ENCODE data around the gene CENPH. TPM values are rescaled to one million over a fixed set of nuclear protein-coding genes. Genes with fewer than 3 reads are reported as not detected.

CENPH gene
- total and polyA plus RNA-seq, 2 of the 13 experiments (the other 11 are each of a cell fraction or from before 2014, with no cell fraction given) = 11.2 to 28.8 TPM

GRCh38 chr5:69217548-69218526, 28.5 kb downstream of the CENPH start (continued):
- TF ChIP-seq NCOA5 (CRISPR knock-in tag; IDR thresholded peaks at IDR 0.05) (no peak), ZNF766 (CRISPR knock-in tag; IDR thresholded peaks at IDR 0.05; ENCODE audit: borderline replicate concordance) (peak; percentile 53; the same call in 1 of the 2 replicates)

GRCh38 chr5:69219939-69220338, 30.6 kb downstream of the CENPH start:
- H3K27me3 ChIP-seq (ENCODE audit: control insufficient read depth in 1 of 2, insufficient read depth in 2 of 2, low read length in 2 of 2) = no peaks in the 10 kb centered on the region; a peak in 1 of 5 replicates
- peak overlapping the region; percentile 71; the same call in 1 of the 2 replicates for H3K4me2 ChIP-seq (ENCODE audit: low read depth, low read length)
- H3K9ac ChIP-seq (ENCODE audit: insufficient read depth, low read depth, low read length) = no peak overlapping the region
- in situ Hi-C loops (cut with HindIII; ENCODE audit: extremely low pct_ligation_motif_present, low pct_unique_long_range_greater_than_20kb) (no loop called here), intact Hi-C loops (cut with micrococcal nuclease; ENCODE audit: unreplicated experiment) (loop anchor here (5.0 kb wide), 1 partner anchor 128 kb away; the partner anchor contains the start of gene SLC30A5)
- no peak for TF ChIP-seq ZNF549 (CRISPR knock-in tag; IDR thresholded peaks at IDR 0.05)
- no peak for TF ChIP-seq ZNF746 (CRISPR knock-in tag; IDR thresholded peaks at IDR 0.05)
- no peak for TF ChIP-seq MTERF4 (CRISPR knock-in tag; IDR thresholded peaks at IDR 0.05)
- TF ChIP-seq CAMTA2 (CRISPR knock-in tag; IDR thresholded peaks at IDR 0.05; ENCODE audit: borderline replicate concordance) = no peak
- 0 out of 2 replicates have a peak, but pooled peaks have one; percentile 14 for TF ChIP-seq ADNP (CRISPR knock-in tag; IDR thresholded peaks at IDR 0.05)
- TF ChIP-seq ZNF121 (CRISPR knock-in tag; IDR thresholded peaks at IDR 0.05) = peak; percentile 82
- TF ChIP-seq ZNF431 (CRISPR knock-in tag; IDR thresholded peaks at IDR 0.05; ENCODE audit: borderline replicate concordance, low read depth) = no peak
- no peak for TF ChIP-seq ARNT2 (CRISPR knock-in tag; IDR thresholded peaks at IDR 0.05; ENCODE audit: low read depth)
- TF ChIP-seq ZHX2 (IDR thresholded peaks at IDR 0.05; ENCODE audit: low read depth) = no peak
- no peak for TF ChIP-seq ZHX2 (CRISPR knock-in tag; IDR thresholded peaks at IDR 0.05; ENCODE audit: borderline replicate concordance)
- TF ChIP-seq SNAPC5 (CRISPR knock-in tag; IDR thresholded peaks at IDR 0.05; ENCODE audit: borderline replicate concordance) = no peak
- BruUV-seq (replicated peaks) = no TSS peak
- H2AFZ ChIP-seq (ENCODE audit: low read length) = no peak overlapping the region
- no peak overlapping the region for H3K4me3 ChIP-seq (replicated peaks in 1 of 3; ENCODE audit: insufficient read depth in 1 of 3, low read depth in 2 of 3, low read length in 3 of 3)
- no peak for FAIRE-seq
- no peak for DNase-seq (ENCODE audit: low spot score)
- H3K36me3 ChIP-seq (replicated peaks in 1 of 2; ENCODE audit: control insufficient read depth in 1 of 2, insufficient read depth in 2 of 2, low read length in 2 of 2) = no peaks in the 10 kb centered on the region
- ChIA-PET POLR2A (interaction anchor here (1.4 kb wide), 1 partner anchor 15 kb away, joined by 5 read pairs; the partner anchor contains the start of gene CDK7), CTCF (ENCODE audit: low intra/inter-chr PET ratio, low total read pairs) (no interaction called here)
- no peak for ATAC-seq
- no peaks in the 10 kb centered on the region for H4K20me1 ChIP-seq (ENCODE audit: insufficient read depth, low read length)
- H3K79me2 ChIP-seq (ENCODE audit: insufficient read depth, low read length) = peaks cover 30% of the 10 kb centered on the region
- peak overlapping the region; percentile 97 for H3K27ac ChIP-seq (ENCODE audit: extremely low read length, insufficient read depth, low read length)
- H3K9me3 ChIP-seq (ENCODE audit: low read length) = no peaks in the 10 kb centered on the region
- peaks cover 68% of the 10 kb centered on the region for H3K4me1 ChIP-seq (ENCODE audit: insufficient read depth, low read length)

Measured in HepG2 (cell line).